GM21526 (cell line): ENCODE results near the gene CNGB1.
A peak's percentile ranks its signal among the peaks of the same experiment; 100 is the strongest.
"Not testable (repeated sequence)": the region's sequence is repeated elsewhere in the genome, so short reads cannot be mapped to it uniquely, and the experiment has no call there.

ENCODE experiments used
- ATAC-seq: cut with Tn5 transposase; IDR thresholded peaks from one replicate; pipeline ENCODE4 v1.9.1; 2021; ENCODE audit warnings: moderate library complexity; ENCODE audit not compliant: unreplicated experiment, low FRiP score

The CNGB1 gene

GRCh38 chr16:57997528-57998265, 26.8 kb upstream of the CNGB1 start:
- no peak for ATAC-seq

DNA sequence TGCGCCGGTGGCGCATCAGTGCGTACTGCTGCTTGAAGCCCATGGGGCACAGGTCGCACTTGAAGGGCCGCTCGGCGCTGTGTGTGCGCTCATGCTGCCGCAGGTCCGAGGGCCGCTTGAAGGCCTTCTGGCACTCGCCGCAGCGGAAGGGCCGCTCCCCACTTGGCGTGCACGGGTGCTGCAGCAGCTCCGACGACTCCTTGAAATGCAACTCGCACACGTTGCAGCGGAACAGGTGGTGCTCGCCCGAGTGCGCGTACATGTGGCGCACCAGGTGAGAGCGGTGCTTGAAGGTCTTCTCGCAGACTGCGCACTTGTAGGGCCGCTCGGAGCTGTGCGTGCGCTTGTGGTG, 26.2 kb upstream of the CNGB1 start:
- no peak for ATAC-seq

- no peak for ATAC-seq
Measured at GRCh38 chr16:57996406-57997175, 25.7 kb upstream of the CNGB1 start.

GRCh38 chr16:57995721-57996405, 24.9 kb upstream of the CNGB1 start:
- ATAC-seq = no peak

DNA sequence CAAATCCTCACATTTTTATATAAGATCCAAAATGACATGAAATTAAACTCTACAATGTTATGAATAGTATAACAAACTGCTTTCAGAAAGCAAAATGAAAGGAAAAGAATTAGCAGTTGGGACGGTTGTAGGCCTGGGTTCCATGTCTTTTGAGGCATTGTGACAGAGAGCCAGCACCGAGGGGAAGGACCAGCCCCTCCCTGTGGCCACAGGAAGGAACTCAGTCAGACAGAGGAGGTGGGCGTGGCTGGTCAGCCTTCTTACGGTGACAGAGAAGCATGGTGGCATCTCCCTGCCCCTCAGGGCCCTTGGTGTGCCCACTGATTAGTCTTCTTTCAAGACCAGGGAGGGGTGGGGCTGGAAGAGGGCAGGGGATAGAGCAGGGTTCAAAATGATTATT, 23.9 kb upstream of the CNGB1 start:
- no peak for ATAC-seq

GRCh38 chr16:57994361-57994760, 23.4 kb upstream of the CNGB1 start:
- no peak for ATAC-seq

- ATAC-seq = no peak
Measured at GRCh38 chr16:57993897-57994296, 23.0 kb upstream of the CNGB1 start.

DNA sequence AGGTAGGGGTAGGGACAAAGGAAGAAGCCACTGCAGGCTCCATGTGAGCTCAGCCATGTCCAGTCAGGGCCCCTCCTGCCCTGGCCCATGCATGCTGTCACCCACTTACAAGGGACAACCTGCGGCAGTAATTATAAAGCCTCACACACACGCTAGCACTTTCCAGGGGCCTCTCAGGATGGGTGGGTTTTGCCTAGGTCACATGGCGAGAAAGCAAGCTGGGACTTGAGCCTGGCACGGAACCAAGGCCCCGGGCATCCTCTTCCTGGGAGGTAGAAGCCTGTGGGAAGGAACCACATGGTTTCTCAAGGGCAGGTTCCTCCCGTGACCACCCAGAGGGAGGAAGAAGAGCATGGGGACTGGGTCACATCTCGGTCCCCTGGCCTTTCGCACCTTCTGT, 22.5 kb upstream of the CNGB1 start:
- ATAC-seq = no peak

GRCh38 chr16:57992084-57992483, 21.2 kb upstream of the CNGB1 start:
- no peak for ATAC-seq

DNA sequence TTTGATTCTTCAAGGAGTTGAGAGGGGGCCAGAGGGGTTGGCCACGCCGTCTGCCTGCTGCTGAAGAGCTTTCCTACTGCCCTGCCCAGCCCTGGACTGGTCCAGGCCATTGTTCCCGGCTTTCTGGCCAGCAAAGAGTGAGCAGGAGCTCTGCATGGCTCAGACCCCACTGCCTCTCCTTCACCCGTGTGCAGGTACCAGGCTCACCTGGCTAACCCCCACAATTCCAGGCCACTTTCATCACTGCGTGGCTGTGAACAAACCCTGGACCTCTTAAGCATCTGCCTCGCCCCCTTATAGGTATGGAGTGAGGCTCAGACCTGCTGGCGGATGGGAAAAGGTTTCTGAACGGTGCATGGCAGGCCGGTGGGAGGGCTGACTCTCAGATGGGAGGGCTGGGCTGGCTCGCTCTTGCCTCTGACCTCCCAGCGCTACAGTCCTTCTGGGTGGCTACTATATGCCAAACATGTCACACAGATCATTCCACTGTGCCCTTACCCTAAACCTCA, 20.7 kb upstream of the CNGB1 start:
- no peak for ATAC-seq

- ATAC-seq = no peak
Measured at GRCh38 chr16:57988929-57989328, 18.0 kb upstream of the CNGB1 start.

DNA sequence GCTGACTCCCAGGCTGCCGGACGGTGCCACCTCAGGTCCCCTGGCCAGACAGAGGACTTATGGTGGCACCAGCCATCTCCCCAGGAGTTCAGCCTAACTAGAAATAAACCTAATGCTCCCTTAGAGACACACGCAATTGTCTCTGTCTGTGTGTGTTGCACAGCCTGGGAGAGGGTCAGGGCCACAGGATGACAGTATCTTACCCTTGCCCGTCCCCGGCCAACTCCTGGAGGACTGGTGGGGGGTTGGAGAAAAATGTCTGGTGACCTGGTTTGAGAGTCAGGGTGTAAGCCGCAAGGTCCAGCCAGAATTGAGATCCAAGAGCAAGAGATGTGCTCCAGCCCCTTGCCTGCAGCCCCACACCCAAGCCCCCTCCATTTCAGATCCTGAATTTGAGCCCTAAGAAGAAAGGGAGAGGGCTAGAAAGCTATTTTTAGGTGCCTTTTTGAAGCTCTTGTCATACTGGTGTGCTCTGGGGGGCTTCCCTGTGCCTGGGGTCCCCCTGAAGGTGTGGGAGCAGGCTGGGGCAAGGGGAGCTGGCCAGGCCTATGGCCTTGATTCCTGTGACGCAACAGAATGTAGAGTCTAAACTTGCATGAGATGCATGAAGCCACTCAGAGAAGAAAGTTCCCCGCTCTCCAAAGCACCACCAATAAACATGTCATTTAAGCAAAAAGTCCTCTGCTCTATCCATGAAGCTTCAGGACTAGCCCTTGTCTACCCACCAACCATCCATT, 16.7 kb upstream of the CNGB1 start:
- no peak for ATAC-seq

- ATAC-seq = no peak
Measured at GRCh38 chr16:57986196-57986595, 15.3 kb upstream of the CNGB1 start.

DNA sequence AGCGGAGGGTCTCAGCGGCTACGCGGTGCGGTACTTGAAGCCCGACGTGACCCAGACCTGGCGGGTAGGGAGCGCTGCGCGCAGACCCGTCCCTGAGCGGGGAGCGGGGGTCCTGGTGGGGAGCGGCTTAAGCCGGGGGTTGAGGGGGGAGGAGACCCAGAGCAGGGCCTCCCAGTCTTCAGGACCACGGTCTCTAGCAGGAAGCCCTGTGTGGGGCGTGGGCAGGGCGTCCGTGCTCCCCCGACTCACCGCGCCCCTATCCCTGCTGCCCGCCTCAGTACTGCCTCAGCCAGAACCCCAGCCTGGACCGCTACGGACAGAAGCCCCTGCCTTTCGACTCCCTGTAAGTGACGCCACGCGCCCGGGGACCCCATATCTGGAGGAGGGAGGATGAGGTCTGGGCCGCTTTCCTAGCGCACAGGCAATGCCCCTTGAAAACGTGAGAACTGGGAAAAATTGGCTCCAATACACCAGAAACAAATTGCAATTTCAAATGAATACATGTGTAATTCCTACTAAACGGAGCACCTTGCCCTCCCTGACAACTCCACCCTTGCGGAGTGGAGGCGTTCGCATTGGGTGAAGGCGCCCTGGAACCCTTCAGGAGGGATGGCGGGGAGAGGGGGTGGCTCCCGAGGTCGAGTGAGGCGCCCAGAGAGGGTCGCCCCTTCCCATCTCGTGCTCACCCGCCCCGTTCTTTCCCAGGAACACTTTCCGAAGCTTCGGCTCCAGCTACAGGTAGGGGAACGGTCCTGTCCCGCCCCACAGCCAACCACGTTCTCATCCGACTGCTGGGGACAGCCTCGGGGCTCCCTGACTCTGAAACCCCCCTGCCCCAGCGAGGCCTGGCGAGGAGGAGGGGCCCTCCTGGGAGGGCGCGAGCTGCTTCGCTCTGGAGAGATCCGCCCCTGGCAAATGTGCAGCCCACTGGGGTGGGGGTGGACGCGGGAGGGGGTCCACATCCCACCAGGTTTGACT, 14.6 kb upstream of the CNGB1 start:
- ATAC-seq = no peak

GRCh38 chr16:57984443-57985203, 13.7 kb upstream of the CNGB1 start:
- ATAC-seq = peak; percentile 79

DNA sequence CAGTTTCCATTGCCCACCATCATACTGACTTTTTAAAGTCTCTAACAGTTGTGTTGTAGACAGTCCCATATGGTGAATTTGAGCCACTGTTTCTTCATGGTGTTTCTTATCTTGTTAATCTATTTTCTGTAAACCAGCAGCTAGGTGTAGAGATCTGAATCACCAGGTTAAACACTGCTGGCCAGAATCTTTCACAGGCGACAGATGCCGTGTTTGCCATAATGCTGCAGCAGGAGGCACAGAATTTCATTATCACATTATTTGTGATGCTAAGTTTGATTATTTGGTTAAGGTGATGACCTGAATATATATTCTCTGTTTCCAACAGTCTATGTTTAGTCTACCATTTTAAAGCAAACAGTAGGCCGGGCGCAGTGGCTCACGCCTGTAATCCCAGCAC, 11.5 kb upstream of the CNGB1 start:
- ATAC-seq = no peak

DNA sequence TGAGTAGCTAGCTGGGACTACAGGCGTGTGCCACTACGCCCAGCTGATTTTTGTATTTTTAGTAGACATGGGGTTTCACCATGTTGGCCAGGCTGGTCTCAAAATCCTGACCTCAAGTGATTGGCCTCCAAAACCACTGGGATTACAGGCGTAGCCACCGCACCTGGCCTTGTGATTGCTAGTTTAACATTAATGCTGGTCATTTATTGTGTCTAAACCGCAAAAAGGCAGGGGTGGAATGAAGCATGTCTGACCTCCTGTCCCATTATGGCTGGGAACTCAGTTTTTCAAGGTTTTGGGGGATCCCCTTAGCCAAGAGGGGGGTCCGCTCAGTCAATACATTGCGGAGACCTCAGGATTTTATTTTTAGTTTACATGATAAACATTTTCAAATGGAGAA, 10.7 kb upstream of the CNGB1 start:
- ATAC-seq = no peak

- no peak for ATAC-seq
Measured at GRCh38 chr16:57979006-57979585, 8.2 kb upstream of the CNGB1 start.

- not testable (repeated sequence) for ATAC-seq
Measured at GRCh38 chr16:57978070-57978465, 7.1 kb upstream of the CNGB1 start.
